ENCODE data around the gene GP1BB.

Gene GP1BB

GRCh38 chr22:19703869-19704268, 19.5 kb upstream of the GP1BB start:
- H3K4me1 Mint-ChIP-seq (ENCODE audit: low read depth): no peaks in the 10 kb centered on the region

GRCh38 chr22:19704355-19705015, 18.9 kb upstream of the GP1BB start:
- Mint-ChIP-seq H3K4me1 (ENCODE audit: low read depth) (no peaks in the 10 kb centered on the region), H3K27ac (no peak overlapping the region)

More at GRCh38 chr22:19703869-19704268, 19.5 kb upstream of the GP1BB start:
- H3K9me3 Mint-ChIP-seq: no peaks in the 10 kb centered on the region
- H3K36me3 Mint-ChIP-seq (ENCODE audit: low read depth): no peaks in the 10 kb centered on the region
- no peak overlapping the region for H3K4me3 Mint-ChIP-seq
- no peaks in the 10 kb centered on the region for H3K27me3 Mint-ChIP-seq
- H3K27ac Mint-ChIP-seq: no peak overlapping the region
- intact Hi-C loops (cut with micrococcal nuclease): no loop called here

GRCh38 chr22:19705181-19705934, 18.0 kb upstream of the GP1BB start:
- Mint-ChIP-seq H3K27me3 (peaks cover 7% of the 10 kb centered on the region), H3K4me1 (ENCODE audit: low read depth) (no peaks in the 10 kb centered on the region), H3K4me3 (no peak overlapping the region), H3K27ac (no peak overlapping the region), H3K36me3 (ENCODE audit: low read depth) (no peaks in the 10 kb centered on the region), H3K9me3 (no peaks in the 10 kb centered on the region)
- intact Hi-C loops (cut with micrococcal nuclease): no loop called here

More at GRCh38 chr22:19704355-19705015, 18.9 kb upstream of the GP1BB start:
- Mint-ChIP-seq H3K4me3 (no peak overlapping the region), H3K9me3 (no peaks in the 10 kb centered on the region), H3K36me3 (ENCODE audit: low read depth) (no peaks in the 10 kb centered on the region), H3K27me3 (peaks cover 4% of the 10 kb centered on the region)
- intact Hi-C loops (cut with micrococcal nuclease): no loop called here

GRCh38 chr22:19706661-19707151, 16.6 kb upstream of the GP1BB start:
- Mint-ChIP-seq H3K9me3 (no peaks in the 10 kb centered on the region), H3K36me3 (ENCODE audit: low read depth) (no peaks in the 10 kb centered on the region), H3K27me3 (peaks cover 7% of the 10 kb centered on the region), H3K27ac (no peak overlapping the region), H3K4me3 (no peak overlapping the region), H3K4me1 (ENCODE audit: low read depth) (no peaks in the 10 kb centered on the region)
- intact Hi-C loops (cut with micrococcal nuclease): no loop called here

- Mint-ChIP-seq H3K36me3 (ENCODE audit: low read depth) (no peaks in the 10 kb centered on the region), H3K27me3 (peaks cover 11% of the 10 kb centered on the region), H3K27ac (no peak overlapping the region), H3K4me1 (ENCODE audit: low read depth) (no peaks in the 10 kb centered on the region), H3K4me3 (no peak overlapping the region), H3K9me3 (no peaks in the 10 kb centered on the region)
- intact Hi-C loops (cut with micrococcal nuclease): no loop called here
These were observed 15.7 kb upstream of the GP1BB start for GRCh38 chr22:19707347-19708290.

- Mint-ChIP-seq H3K36me3 (ENCODE audit: low read depth) (no peaks in the 10 kb centered on the region), H3K27me3 (peaks cover 17% of the 10 kb centered on the region), H3K9me3 (no peaks in the 10 kb centered on the region), H3K27ac (no peak overlapping the region), H3K4me1 (ENCODE audit: low read depth) (peaks cover under 1% of the 10 kb centered on the region), H3K4me3 (no peak overlapping the region)
- intact Hi-C loops (cut with micrococcal nuclease): no loop called here
These were observed 14.9 kb upstream of the GP1BB start for GRCh38 chr22:19708321-19709011.

GRCh38 chr22:19709063-19709769, 14.1 kb upstream of the GP1BB start:
- peaks cover 23% of the 10 kb centered on the region for H3K27me3 Mint-ChIP-seq
- H3K9me3 Mint-ChIP-seq: no peaks in the 10 kb centered on the region
- H3K4me1 Mint-ChIP-seq (ENCODE audit: low read depth): peaks cover 7% of the 10 kb centered on the region
- no peaks in the 10 kb centered on the region for H3K36me3 Mint-ChIP-seq (ENCODE audit: low read depth)
- H3K27ac Mint-ChIP-seq: no peak overlapping the region
- no peak overlapping the region for H3K4me3 Mint-ChIP-seq
- intact Hi-C loops (cut with micrococcal nuclease): no loop called here

- Mint-ChIP-seq H3K27me3 (peaks cover 30% of the 10 kb centered on the region), H3K36me3 (ENCODE audit: low read depth) (no peaks in the 10 kb centered on the region), H3K9me3 (no peaks in the 10 kb centered on the region), H3K4me3 (no peak overlapping the region), H3K4me1 (ENCODE audit: low read depth) (peaks cover 7% of the 10 kb centered on the region), H3K27ac (no peak overlapping the region)
- intact Hi-C loops (cut with micrococcal nuclease): loop anchor here (10.0 kb wide), 1 partner anchor 565 kb away; the partner anchor contains the start of gene ESS2
These were observed 13.1 kb upstream of the GP1BB start for GRCh38 chr22:19710020-19710768.

- Mint-ChIP-seq H3K9me3 (no peaks in the 10 kb centered on the region), H3K4me3 (no peak overlapping the region), H3K27me3 (peaks cover 36% of the 10 kb centered on the region), H3K27ac (no peak overlapping the region), H3K4me1 (ENCODE audit: low read depth) (peaks cover 7% of the 10 kb centered on the region), H3K36me3 (ENCODE audit: low read depth) (no peaks in the 10 kb centered on the region)
- intact Hi-C loops (cut with micrococcal nuclease): loop anchor here (10.0 kb wide), 1 partner anchor 566 kb away; the partner anchor contains the start of gene ESS2
These were observed 12.6 kb upstream of the GP1BB start for GRCh38 chr22:19710769-19711106.

- Mint-ChIP-seq H3K4me3 (peak overlapping the region; percentile 37), H3K36me3 (ENCODE audit: low read depth) (no peaks in the 10 kb centered on the region), H3K27me3 (peaks cover 55% of the 10 kb centered on the region), H3K9me3 (no peaks in the 10 kb centered on the region), H3K27ac (no peak overlapping the region), H3K4me1 (ENCODE audit: low read depth) (peaks cover 13% of the 10 kb centered on the region)
- intact Hi-C loops (cut with micrococcal nuclease): loop anchor here (10.0 kb wide), 1 partner anchor 568 kb away; the partner anchor contains the start of gene ESS2
These were observed 10.1 kb upstream of the GP1BB start for GRCh38 chr22:19713245-19713644.

GRCh38 chr22:19713650-19714311, 9.6 kb upstream of the GP1BB start:
- H3K27ac Mint-ChIP-seq: no peak overlapping the region
- intact Hi-C loops (cut with micrococcal nuclease): loop anchor here (10.0 kb wide), 1 partner anchor 569 kb away; the partner anchor contains the start of gene ESS2
- H3K4me1 Mint-ChIP-seq (ENCODE audit: low read depth): peaks cover 13% of the 10 kb centered on the region
- no peaks in the 10 kb centered on the region for H3K9me3 Mint-ChIP-seq
- peaks cover 58% of the 10 kb centered on the region for H3K27me3 Mint-ChIP-seq
- H3K36me3 Mint-ChIP-seq (ENCODE audit: low read depth): no peaks in the 10 kb centered on the region
- H3K4me3 Mint-ChIP-seq: peak overlapping the region; percentile 73

All from dendritic cell treated with granulocyte-macrophage colony-stimulating factor and Interleukin-4, amounts not matched to agents 40 ng/mL and 50 ng/mL, for 4 days (primary cell).